Spinal cord (tissue), 10 donors: ENCODE data around the gene RASA3. TPM values are rescaled to one million over a fixed set of nuclear protein-coding genes. Genes with fewer than 3 reads are reported as not detected.

ENCODE experiments used
- DNase-seq, 6 donors: peaks; one replicate each; pipeline versions ENCODE4 v3.0.0 to v3.0.0-alpha.2; 2013 to 2015; ENCODE audit warnings: low spot score in 6 of 6, low read depth in 4 of 6
- H3K27ac ChIP-seq: one replicate; pipeline ENCODE4 v1.5.1; 2013; ENCODE audit warnings: low read depth, low read length, control low read depth
- H3K27me3 ChIP-seq: one replicate; pipeline ENCODE4 v1.6.1; 2013; ENCODE audit warnings: low read length; ENCODE audit not compliant: control insufficient read depth, insufficient read depth
- H3K36me3 ChIP-seq: one replicate; pipeline ENCODE4 v1.6.1; 2013; ENCODE audit warnings: low read length; ENCODE audit not compliant: control insufficient read depth, insufficient read depth
- H3K4me1 ChIP-seq: one replicate; pipeline ENCODE4 v1.6.1; 2013; ENCODE audit warnings: low read length; ENCODE audit not compliant: control insufficient read depth, insufficient read depth
- H3K4me3 ChIP-seq: one replicate; pipeline ENCODE4 v1.5.1; 2013; ENCODE audit warnings: low read depth, low read length, control low read depth
- H3K9me3 ChIP-seq: one replicate; pipeline ENCODE4 v1.6.1; 2013; ENCODE audit warnings: low read length; ENCODE audit not compliant: control insufficient read depth, insufficient read depth
- WGBS: methylation state at CpG from one replicate; pipeline ENCODE4 v1.1.5; 2013; ENCODE audit warnings: missing lambda C conversion rate; ENCODE audit not compliant: insufficient coverage; 5-methylcytosine and 5-hydroxymethylcytosine counted together
- polyA plus RNA-seq, 2 donors: library from polyadenylated mRNA; unstranded; fragments of 120-200 nt; gene quantifications; one replicate each; pipeline ENCODE4 v1.2.1, GENCODE V29; 2013; ENCODE audit not compliant: insufficient read length in 2 of 2
- total RNA-seq, 2 donors: library from RNA; depleted of rRNA in 1 of 2; stranded (reverse); fragments of 120-200 nt in 1 of 2; fragments of >200 nt in 1 of 2; gene quantifications; one replicate each; pipeline versions ENCODE4 v1.2.3 to v1.2.4, GENCODE V29; 2013 to 2014
- donor health status: healthy.

The RASA3 gene
- total and polyA plus RNA-seq, 4 donors = 15.2 to 31.6 (median 23.2) TPM

DNA sequence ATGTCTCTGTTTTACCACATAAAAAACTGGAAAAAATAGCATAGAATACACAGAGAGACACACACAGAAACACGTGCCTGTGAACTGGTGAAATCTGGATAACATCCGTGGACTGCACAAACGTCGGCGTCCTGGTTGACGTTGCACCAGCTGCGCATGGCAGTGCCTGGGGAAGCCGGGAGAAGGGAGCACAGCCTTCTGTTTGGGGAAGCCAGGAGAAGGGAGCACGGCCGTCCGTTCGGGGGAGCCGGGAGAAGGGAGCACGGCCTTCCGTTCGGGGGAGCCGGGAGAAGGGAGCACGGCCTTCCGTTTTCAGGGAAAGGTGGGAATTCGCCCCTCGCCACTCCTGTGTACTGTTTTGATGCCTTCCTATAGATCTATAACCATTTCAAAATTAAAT lies 94.7 kb downstream of the RASA3 start:
- Histone ChIP-seq H3K4me3 (no peak overlapping the region), H3K27me3 (no peaks in the 10 kb centered on the region), H3K36me3 (peaks cover 59% of the 10 kb centered on the region), H3K27ac (no peak overlapping the region), H3K4me1 (peaks cover 68% of the 10 kb centered on the region), H3K9me3 (no peaks in the 10 kb centered on the region)
- no peak for DNase-seq
- WGBS = 87% methylated on average over 11 of the region's 21 CpGs

DNA sequence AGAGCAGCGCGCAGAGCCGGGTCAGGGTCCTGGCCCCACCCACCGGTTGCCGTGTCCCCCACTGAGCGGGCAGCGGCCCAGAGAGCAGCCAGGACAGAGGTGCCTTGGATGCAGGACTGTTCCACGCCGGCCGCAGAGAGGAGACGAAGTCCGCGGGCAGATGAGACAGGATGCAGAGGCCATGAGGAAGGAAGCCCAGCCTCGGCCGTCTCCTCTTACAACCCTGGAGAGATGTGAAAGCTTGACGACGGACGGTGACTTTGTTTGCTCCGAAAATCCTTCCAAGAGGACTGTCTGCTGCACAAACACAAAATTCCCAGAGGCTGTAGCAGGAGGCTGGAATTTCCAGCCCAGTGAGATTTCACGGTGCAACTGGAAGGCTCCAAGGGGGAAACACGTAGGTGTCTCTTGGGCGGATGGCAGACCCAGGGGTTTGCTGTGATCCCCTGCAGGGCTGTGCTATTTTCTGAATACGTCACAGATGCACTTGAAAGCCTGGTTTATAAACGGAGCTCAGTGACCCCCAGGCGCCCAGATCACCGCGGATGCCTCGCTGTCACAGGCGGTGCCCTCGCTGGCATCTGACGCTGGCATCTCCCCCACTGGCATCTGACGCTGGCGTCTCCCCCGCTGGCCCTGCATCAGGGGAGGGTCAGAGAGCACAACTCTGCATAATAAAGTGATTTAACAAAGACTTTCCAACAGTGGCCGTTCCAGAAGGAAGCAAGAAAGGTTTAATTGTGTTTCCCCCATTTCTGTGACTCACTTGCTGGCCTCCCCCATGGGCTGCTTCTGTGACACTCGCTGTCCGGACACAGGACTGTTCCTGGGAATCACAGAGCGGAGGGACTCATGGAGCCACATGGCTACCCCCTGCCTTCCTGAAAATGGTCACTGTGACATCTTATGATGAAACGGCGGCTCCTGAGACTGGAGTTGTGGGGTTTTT lies 96.6 kb downstream of the RASA3 start:
- Histone ChIP-seq H3K27ac (peak overlapping the region; percentile 88), H3K27me3 (no peaks in the 10 kb centered on the region), H3K9me3 (no peaks in the 10 kb centered on the region), H3K4me1 (peaks cover 80% of the 10 kb centered on the region), H3K36me3 (peaks cover 58% of the 10 kb centered on the region), H3K4me3 (no peak overlapping the region)
- 20% methylated on average over 34 of the region's 40 CpGs for WGBS
- peak in 4 of 6 donors; percentile 24 to 75 (median 48) for DNase-seq

GRCh38 chr13:114035186-114035582 lies 97.2 kb downstream of the RASA3 start:
- Histone ChIP-seq H3K4me1 (peaks cover 80% of the 10 kb centered on the region), H3K9me3 (no peaks in the 10 kb centered on the region), H3K36me3 (peaks cover 59% of the 10 kb centered on the region), H3K27me3 (no peaks in the 10 kb centered on the region), H3K27ac (peak overlapping the region; percentile 88), H3K4me3 (no peak overlapping the region)
- DNase-seq = no peak
- 79% methylated on average over 8 of the region's 10 CpGs for WGBS

GRCh38 chr13:114034481-114034891 lies 97.9 kb downstream of the RASA3 start:
- no peak overlapping the region for H3K4me3 ChIP-seq
- peaks cover 59% of the 10 kb centered on the region for H3K36me3 ChIP-seq
- WGBS = 68% methylated on average over 8 of the region's 9 CpGs
- H3K9me3 ChIP-seq = no peaks in the 10 kb centered on the region
- peaks cover 80% of the 10 kb centered on the region for H3K4me1 ChIP-seq
- peak in 1 of 6 donors; percentile 16 for DNase-seq
- no peaks in the 10 kb centered on the region for H3K27me3 ChIP-seq
- peak overlapping the region; percentile 61 for H3K27ac ChIP-seq

- peak overlapping the region; percentile 61 for H3K27ac ChIP-seq
- 91% methylated on average over 20 of the region's 32 CpGs for WGBS
These were observed 98.7 kb downstream of the RASA3 start for GRCh38 chr13:114033541-114034315.

DNA sequence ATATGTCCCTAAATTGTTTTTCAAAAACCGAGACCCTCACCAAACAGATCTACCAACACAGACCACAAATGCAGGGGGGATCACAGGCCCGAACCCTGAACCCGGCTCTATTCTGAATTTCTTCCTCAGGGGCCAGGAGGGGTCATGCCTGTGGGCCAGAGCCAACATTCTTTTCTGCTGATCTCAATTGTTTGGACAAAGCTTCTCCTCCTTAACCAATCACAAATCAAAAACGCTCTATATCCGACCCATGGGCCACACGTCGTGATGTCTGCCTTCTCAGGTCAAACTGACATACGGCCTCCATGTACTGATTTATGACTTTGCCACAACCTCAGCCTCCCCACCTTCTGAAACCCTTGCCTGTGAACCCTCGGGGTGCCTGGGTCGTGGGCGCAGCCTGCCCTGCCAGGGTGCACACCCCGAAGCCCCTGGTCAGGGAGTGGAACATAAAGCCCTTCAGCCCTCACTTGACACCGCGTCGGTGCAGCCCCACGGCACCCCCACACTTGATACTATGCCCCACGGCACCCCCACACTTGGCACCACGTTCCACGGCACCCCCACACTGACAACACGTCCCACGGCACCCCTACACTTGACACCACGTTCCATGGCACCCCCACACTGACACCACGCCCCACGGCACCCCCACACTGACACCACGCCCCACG lies 100.2 kb downstream of the RASA3 start:
- Histone ChIP-seq H3K36me3 (peaks cover 63% of the 10 kb centered on the region), H3K9me3 (no peaks in the 10 kb centered on the region), H3K4me1 (peaks cover 63% of the 10 kb centered on the region), H3K27ac (peak overlapping the region; percentile 61), H3K27me3 (no peaks in the 10 kb centered on the region), H3K4me3 (no peak overlapping the region)
- DNase-seq = peak in 1 of 6 donors; percentile 45
- WGBS = 65% methylated on average over 12 of the region's 26 CpGs

More at GRCh38 chr13:114033541-114034315, 98.7 kb downstream of the RASA3 start:
- Histone ChIP-seq H3K9me3 (no peaks in the 10 kb centered on the region), H3K27me3 (no peaks in the 10 kb centered on the region), H3K4me3 (no peak overlapping the region), H3K36me3 (peaks cover 56% of the 10 kb centered on the region), H3K4me1 (peaks cover 72% of the 10 kb centered on the region)
- DNase-seq = no peak

- peaks cover 66% of the 10 kb centered on the region for H3K36me3 ChIP-seq
- 71% methylated on average over 11 of the region's 14 CpGs for WGBS
- H3K27ac ChIP-seq = no peak overlapping the region
- H3K9me3 ChIP-seq = no peaks in the 10 kb centered on the region
- peaks cover 61% of the 10 kb centered on the region for H3K4me1 ChIP-seq
- H3K4me3 ChIP-seq = no peak overlapping the region
- no peaks in the 10 kb centered on the region for H3K27me3 ChIP-seq
- no peak for DNase-seq
These were observed 100.8 kb downstream of the RASA3 start for GRCh38 chr13:114031631-114032030.

DNA sequence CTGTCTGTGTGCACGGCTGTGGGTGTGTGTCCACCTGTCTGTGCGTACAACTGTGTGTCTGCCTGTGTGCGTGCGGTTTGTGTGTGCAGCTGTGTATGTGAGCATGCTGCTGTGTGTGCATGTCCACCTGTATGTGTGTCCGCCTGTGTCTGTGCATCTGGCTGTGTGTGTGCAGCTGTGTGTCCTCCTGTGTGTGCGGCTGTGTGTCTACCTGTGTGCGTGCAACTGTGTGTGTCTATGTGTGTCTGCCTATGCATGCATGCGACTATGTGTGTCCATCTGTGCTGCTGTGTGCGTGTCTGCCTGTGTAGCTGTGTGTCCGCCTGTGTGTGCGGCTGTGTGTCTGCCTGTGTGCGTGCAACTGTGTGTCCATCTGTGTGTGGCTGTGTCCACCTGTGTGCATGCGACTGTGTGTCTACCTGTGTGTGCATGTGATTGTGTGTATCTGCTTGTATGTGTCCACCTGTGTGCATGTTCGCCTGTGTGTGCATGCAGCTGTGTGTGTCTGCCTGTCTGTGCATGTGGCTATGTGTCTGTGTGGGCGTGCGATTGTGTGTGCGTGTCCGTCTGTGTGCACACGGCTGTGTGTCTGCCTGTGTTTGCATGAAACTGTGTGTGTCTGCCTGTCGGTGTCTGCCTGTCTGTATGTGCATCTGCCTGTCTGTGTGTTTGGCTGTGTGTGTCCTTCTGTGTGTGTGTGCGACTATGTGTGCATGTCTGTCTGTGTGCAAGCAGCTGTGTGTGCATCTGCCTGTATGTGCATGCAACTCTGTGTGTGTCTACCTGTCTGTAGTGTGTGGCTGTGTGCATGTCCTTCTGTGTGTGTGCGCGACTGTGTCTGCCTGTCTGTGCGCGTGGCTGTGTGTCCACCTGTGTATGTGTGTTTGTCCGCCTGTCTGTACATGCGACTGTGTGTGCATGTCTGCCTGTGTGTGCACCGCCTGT lies 101.5 kb downstream of the RASA3 start:
- no peak for DNase-seq
- Histone ChIP-seq H3K4me1 (peaks cover 61% of the 10 kb centered on the region), H3K27me3 (no peaks in the 10 kb centered on the region), H3K4me3 (no peak overlapping the region), H3K9me3 (no peaks in the 10 kb centered on the region), H3K36me3 (peaks cover 71% of the 10 kb centered on the region), H3K27ac (no peak overlapping the region)
- 94% methylated on average over 25 of the region's 28 CpGs for WGBS
